Nephron (organoid): Measurements from ENCODE around the gene CYP2E1.
"Not testable (repeated sequence)": the region's sequence is repeated elsewhere in the genome, so short reads cannot be mapped to it uniquely, and the experiment has no call there.

ENCODE experiments used
- H3K27ac Mint-ChIP-seq, 3 experiments: 2 replicates each; pipeline ENCODE4 v1.8.0; 2020; ENCODE audit warnings: mixed read lengths in 3 of 3, mild to moderate bottlenecking in 2 of 3, moderate library complexity in 1 of 3
- H3K27me3 Mint-ChIP-seq: 2 replicates; pipeline ENCODE4 v1.8.0; 2021; ENCODE audit warnings: low read depth, mild to moderate bottlenecking, moderate library complexity, mixed read lengths
- H3K36me3 Mint-ChIP-seq: 2 replicates; pipeline ENCODE4 v1.8.0; 2020; ENCODE audit warnings: low read depth, mixed read lengths
- H3K4me1 Mint-ChIP-seq: 2 replicates; pipeline ENCODE4 v1.8.0; 2020; ENCODE audit warnings: mixed read lengths
- H3K4me3 Mint-ChIP-seq, 3 experiments: 2 replicates each; pipeline ENCODE4 v1.8.0; 2020; ENCODE audit warnings: mild to moderate bottlenecking in 3 of 3, mixed read lengths in 3 of 3, moderate library complexity in 2 of 3
- H3K9me3 Mint-ChIP-seq: 2 replicates; pipeline ENCODE4 v1.8.0; 2020; ENCODE audit warnings: mixed read lengths
- CTCF ChIP-seq, 3 experiments: fragments of 200-600 bp; sonication (generic); IDR thresholded peaks; one replicate each; pipeline ENCODE4 v1.5.0; 2021; ENCODE audit warnings: antibody characterized with exemption in 3 of 3; ENCODE audit not compliant: unreplicated experiment in 3 of 3

The CYP2E1 gene

GRCh38 chr10:133534417-133534816 lies 7.3 kb downstream of the CYP2E1 start:
- Mint-ChIP-seq H3K4me1 (no peaks in the 10 kb centered on the region), H3K9me3 (peaks cover 17% of the 10 kb centered on the region), H3K27ac (no peak overlapping the region), H3K36me3 (no peaks in the 10 kb centered on the region), H3K4me3 (no peak overlapping the region), H3K27me3 (peaks cover 5% of the 10 kb centered on the region)
- no peak for TF ChIP-seq CTCF (IDR thresholded peaks at IDR 0.05; ENCODE audit: unreplicated experiment in 3 of 3)

- H3K36me3 Mint-ChIP-seq: no peaks in the 10 kb centered on the region
- H3K27me3 Mint-ChIP-seq: peaks cover 5% of the 10 kb centered on the region
- no peak overlapping the region for H3K4me3 Mint-ChIP-seq
- no peaks in the 10 kb centered on the region for H3K4me1 Mint-ChIP-seq
- no peak overlapping the region for H3K27ac Mint-ChIP-seq
- TF ChIP-seq CTCF (IDR thresholded peaks at IDR 0.05; ENCODE audit: unreplicated experiment in 3 of 3): no peak
- H3K9me3 Mint-ChIP-seq: peaks cover 9% of the 10 kb centered on the region
Measured at GRCh38 chr10:133536198-133536597, 9.0 kb downstream of the CYP2E1 start.

- Mint-ChIP-seq H3K36me3 (no peaks in the 10 kb centered on the region), H3K4me1 (no peaks in the 10 kb centered on the region), H3K27me3 (peaks cover 3% of the 10 kb centered on the region), H3K27ac (no peak overlapping the region), H3K4me3 (no peak overlapping the region), H3K9me3 (peaks cover 9% of the 10 kb centered on the region)
- TF ChIP-seq CTCF (IDR thresholded peaks at IDR 0.05; ENCODE audit: unreplicated experiment in 3 of 3): no peak
Measured at GRCh38 chr10:133537546-133538545, 10.7 kb downstream of the CYP2E1 start.

GRCh38 chr10:133541441-133541975 lies 14.3 kb downstream of the CYP2E1 start:
- H3K9me3 Mint-ChIP-seq: peaks cover 25% of the 10 kb centered on the region
- H3K27ac Mint-ChIP-seq, H3K4me1 Mint-ChIP-seq, H3K36me3 Mint-ChIP-seq, H3K27me3 Mint-ChIP-seq, H3K4me3 Mint-ChIP-seq: not testable (repeated sequence)

GRCh38 chr10:133544506-133544905 lies 17.3 kb downstream of the CYP2E1 start:
- Mint-ChIP-seq H3K27me3 (no peaks in the 10 kb centered on the region), H3K4me1 (no peaks in the 10 kb centered on the region), H3K9me3 (peaks cover 35% of the 10 kb centered on the region), H3K4me3 (no peak overlapping the region), H3K36me3 (no peaks in the 10 kb centered on the region), H3K27ac (no peak overlapping the region)
- no peak for TF ChIP-seq CTCF (IDR thresholded peaks at IDR 0.05; ENCODE audit: unreplicated experiment in 3 of 3)

GRCh38 chr10:133554600-133554999 lies 27.4 kb downstream of the CYP2E1 start:
- no peak for TF ChIP-seq CTCF (IDR thresholded peaks at IDR 0.05; ENCODE audit: unreplicated experiment in 3 of 3)
- Mint-ChIP-seq H3K4me3 (no peak overlapping the region), H3K9me3 (peaks cover 18% of the 10 kb centered on the region), H3K4me1 (no peaks in the 10 kb centered on the region), H3K27me3 (peaks cover 25% of the 10 kb centered on the region), H3K36me3 (no peaks in the 10 kb centered on the region), H3K27ac (no peak overlapping the region)
